Astrocyte of the spinal cord (primary cell): ENCODE results near the gene HJV.

ENCODE experiments used
- DNase-seq: peaks from one replicate; pipeline ENCODE4 v3.0.0; 2011; ENCODE audit warnings: low read depth, low spot score
- H3K4me3 ChIP-seq: 2 replicates; pipeline ENCODE4 v1.5.1; 2011; ENCODE audit warnings: low read depth, mild to moderate bottlenecking, low read length, moderate library complexity
- CTCF ChIP-seq: IDR thresholded peaks from 2 replicates; pipeline ENCODE4 v1.5.1; 2012; ENCODE audit warnings: low read depth, mild to moderate bottlenecking, low read length, inconsistent platforms
- in situ Hi-C: cut with HindIII; loops from 2 replicates; pipeline ENCODE4 v1.10.0; 2017; ENCODE audit warnings: low sequenced_read_pairs

HJV gene

GRCh38 chr1:146001709-146002108 lies 19.8 kb downstream of the HJV start:
- in situ Hi-C loops = no loop called here
- no peak for DNase-seq
- H3K4me3 ChIP-seq = no peak overlapping the region
- TF ChIP-seq CTCF = no peak

- no peak overlapping the region for H3K4me3 ChIP-seq
- no peak for TF ChIP-seq CTCF
- no peak for DNase-seq
- in situ Hi-C loops = no loop called here
Measured at GRCh38 chr1:145999321-146000024, 22.1 kb downstream of the HJV start.

- in situ Hi-C loops = no loop called here
- no peak overlapping the region for H3K4me3 ChIP-seq
- no peak for DNase-seq
- TF ChIP-seq CTCF = no peak
Measured at GRCh38 chr1:145997718-145998023, 23.9 kb downstream of the HJV start.

GRCh38 chr1:145997016-145997717 lies 24.4 kb downstream of the HJV start:
- no peak for DNase-seq
- TF ChIP-seq CTCF = no peak
- H3K4me3 ChIP-seq = peak overlapping the region; percentile 97
- in situ Hi-C loops = no loop called here

- in situ Hi-C loops = no loop called here
Measured at GRCh38 chr1:145996433-145997015, 25.0 kb downstream of the HJV start, which contains the start of gene TXNIP. TXNIP (minus strand) TSS chr1:145996579; CDS start chr1:145996266, 313 bp downstream.

GRCh38 chr1:145995964-145996432 lies 25.5 kb downstream of the HJV start:
- TF ChIP-seq CTCF = no peak
- in situ Hi-C loops = no loop called here
- no peak for DNase-seq
- peak overlapping the region; percentile 97 for H3K4me3 ChIP-seq

More at GRCh38 chr1:145996433-145997015, 25.0 kb downstream of the HJV start, which contains the start of gene TXNIP:
- no peak for TF ChIP-seq CTCF
- peak within 1 kb of the TSS; percentile 97 for H3K4me3 ChIP-seq
- DNase-seq = peak; percentile 98
